ENCODE results near the gene RFFL.
"Not testable (repeated sequence)": the region's sequence is repeated elsewhere in the genome, so short reads cannot be mapped to it uniquely, and the experiment has no call there.

The RFFL gene

GRCh38 chr17:35046740-35047283 lies 16.7 kb downstream of the RFFL start:
- DNase-seq = no peak

DNA sequence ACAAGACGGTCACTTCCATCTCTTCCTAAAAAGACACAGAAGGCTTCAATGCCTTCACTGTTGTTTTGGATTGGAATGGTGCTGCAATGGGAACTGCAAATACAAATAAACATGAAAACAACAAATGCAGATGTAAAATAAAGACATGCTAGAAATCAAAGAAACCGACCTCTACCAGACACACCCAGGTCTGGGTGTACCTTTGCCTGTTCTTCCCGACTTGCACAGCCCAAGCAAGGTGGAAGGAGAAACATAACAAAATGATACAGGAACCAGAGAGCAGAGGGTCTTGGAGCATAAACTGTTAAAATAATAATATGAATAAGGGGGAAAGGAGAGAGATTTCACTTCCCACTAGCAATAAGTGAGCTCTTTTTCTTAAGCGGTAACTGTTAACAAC lies 17.3 kb downstream of the RFFL start:
- no peak for DNase-seq

DNA sequence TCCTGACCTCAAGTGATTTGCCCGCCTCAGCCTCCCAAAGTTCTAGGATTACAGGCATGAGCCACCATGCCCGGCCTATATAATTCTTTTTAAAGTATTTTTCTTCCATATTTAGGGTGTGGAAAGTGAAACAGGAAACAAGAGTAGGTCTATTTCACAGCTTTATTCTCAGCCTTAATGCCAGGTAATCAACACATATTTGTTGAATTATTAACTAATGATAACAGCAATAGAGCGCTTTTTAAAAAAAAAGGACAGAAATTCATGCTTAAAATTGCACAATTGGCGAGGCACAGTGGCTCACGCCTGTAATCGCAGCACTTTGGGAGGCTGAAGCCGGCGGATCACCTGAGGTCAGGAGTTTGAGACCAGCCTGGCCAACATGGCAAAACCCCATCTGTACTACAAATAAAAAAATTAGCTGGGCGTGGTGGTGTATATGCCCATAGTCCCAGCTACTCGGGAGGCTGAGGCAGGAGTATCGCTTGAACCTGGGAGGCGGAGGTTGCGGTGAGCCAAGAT lies 18.0 kb downstream of the RFFL start:
- not testable (repeated sequence) for DNase-seq

GRCh38 chr17:35044181-35044580 lies 19.3 kb downstream of the RFFL start:
- DNase-seq = no peak

- no peak for DNase-seq
Observed at GRCh38 chr17:35041390-35041789, 22.1 kb downstream of the RFFL start.

- no peak for DNase-seq
Observed at GRCh38 chr17:35038453-35038852, 25.1 kb downstream of the RFFL start.

DNA sequence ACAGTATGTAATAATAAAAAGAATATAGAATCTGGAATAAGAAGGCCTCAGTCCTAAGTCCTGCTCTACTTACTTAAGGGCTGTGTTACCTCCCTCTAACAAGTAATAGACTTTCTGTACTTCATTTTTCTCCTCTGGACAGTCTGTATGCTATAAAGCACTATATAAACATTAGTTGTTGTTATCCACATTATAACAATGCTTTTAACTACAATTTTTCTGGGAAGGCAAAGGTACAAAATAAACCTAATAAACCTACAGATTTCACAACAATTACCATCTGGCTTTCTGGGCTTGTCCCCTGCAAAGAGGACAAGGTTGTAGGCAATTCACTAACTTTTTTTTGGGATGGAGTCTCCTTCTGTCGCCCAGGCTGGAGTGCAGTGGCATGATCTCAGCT lies 32.7 kb downstream of the RFFL start:
- no peak for DNase-seq

DNA sequence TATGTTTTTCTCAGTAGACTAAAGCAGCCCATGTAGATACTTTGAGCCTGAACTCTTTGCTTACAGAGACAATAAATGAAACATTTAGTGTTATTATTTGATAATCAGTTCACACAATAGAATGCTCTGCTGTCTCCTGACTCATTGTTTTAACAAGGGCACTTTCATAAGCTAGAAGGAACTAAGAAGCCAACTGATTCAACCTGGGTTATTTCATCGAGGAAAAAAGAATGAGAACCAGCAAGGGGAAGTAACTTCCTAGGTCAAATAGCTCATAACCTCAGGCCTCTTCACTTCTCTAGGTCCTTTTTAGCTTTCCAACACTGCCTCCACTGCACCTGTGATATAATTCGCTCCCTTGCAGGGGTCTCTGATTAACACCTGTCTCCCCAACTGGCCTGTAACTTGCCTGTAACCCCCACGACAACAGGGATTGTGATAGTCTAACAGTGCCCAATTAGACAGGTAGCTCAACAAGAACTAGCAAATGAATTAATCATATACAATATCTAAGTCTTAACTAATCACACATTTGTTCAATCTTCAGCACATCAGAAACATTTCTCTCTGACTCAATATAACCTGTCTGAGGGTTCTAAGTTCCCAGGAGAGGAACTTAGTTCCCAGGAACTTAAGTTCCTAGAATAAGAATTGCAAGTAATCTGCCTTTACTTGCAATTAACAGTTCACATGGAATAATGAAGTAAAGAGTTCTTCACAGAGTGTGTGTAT lies 34.8 kb downstream of the RFFL start:
- DNase-seq = no peak

GRCh38 chr17:35028097-35028496 lies 35.4 kb downstream of the RFFL start:
- not testable (repeated sequence) for DNase-seq

- no peak for DNase-seq
Observed at GRCh38 chr17:35025541-35025940, 38.0 kb downstream of the RFFL start.

DNA sequence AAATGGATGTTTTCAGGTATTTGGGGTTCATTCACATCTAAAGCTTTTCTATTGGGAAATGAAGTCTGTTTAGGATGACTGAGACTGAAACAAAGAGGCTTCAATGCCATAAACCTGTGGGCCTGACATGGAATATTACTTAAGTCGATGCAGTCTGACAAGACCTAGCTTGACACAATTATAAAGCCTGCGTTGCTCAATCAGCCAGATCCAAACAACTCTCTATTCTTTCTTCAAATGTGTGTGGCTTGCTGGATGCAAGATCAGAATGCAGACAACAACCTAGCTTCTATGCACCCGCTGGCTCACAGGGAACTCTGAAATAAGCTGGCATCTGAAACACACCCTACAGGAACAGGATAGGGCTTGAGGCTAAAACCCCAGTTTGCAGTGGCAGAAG lies 40.0 kb downstream of the RFFL start:
- no peak for DNase-seq

DNA sequence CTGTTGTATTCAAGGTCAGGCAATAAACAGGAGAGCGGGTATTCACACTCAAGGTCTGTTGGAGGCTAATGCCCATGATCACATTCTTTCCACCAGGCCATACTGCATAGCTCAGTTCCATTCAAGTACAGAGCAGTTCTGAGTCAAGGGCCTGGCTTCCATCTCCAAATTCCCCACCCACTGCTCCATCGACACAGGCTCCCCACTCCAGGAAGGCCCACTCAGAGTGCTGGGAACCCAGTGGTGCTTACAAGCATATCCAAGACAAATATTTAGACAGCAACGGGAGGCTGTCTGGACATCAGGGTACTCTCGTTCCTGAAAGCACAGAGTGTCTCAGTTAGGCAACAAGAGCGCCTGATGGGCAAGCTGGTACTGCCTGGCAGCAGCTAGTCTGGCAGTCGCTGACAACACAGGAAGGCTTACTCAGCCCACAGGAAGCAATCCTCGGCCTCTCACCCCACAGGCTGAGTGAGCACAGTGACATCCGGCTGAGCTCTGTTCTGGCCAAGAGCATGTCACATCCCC lies 40.9 kb downstream of the RFFL start:
- no peak for DNase-seq

DNA sequence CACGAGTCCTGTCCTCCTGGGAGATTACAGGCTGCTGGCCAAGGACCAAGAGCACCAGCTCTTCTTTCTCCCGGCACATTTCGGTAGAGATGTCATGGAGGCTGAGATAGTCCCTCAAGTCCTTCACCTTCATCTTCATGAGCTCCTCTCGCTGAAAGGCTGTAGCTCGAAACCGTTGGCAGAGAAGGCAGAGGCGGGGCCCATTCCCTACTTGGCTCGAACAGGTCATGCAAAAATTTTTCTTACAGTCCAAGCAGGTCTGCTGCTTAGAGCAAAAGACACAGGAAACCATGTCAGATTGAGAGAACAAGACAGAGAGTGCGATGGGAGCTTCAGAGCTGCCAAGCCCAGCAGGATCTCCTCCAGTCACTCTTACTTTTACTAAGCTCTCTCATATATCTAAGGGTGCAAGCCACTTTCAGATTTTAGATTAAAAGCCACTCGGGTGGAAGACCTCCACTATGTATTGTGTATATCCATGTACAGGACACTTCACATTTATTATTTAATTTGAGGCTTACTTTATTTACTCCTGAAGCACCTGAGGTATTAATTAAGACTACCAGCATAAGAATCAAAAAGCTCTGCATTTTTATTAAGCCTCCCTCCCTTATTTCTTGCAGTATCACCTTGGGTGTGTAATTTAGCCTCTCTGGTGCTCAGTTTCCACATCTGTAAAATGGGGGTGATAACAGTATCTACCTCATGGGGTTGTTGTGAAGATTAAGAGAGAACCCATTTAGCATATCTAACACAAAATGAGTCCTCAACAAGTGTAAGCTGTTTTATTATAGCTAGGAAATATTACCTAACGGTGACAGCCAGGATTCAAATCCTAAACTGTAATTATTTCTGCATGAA lies 41.8 kb downstream of the RFFL start:
- DNase-seq = no peak

- DNase-seq = no peak
Observed at GRCh38 chr17:35019386-35020179, 43.9 kb downstream of the RFFL start.

DNA sequence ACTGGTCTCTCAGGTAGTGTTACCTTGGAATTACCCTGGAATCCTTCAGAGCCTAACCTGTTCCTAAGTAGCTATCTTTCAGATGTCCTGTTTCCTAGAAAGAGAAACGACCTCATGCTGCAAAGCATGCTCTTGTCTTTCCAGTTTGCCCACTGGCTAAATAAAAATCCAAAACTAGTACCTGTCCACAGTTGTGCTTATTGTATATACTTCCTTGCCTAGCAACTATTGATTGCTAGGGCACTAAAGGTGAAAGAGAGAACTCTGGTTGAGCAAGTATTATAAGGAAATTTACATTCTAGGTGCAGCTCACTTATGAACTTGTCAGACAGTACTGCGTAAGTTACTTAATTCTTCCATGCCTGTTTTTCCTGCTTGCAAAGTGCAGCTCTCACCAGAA lies 44.7 kb downstream of the RFFL start:
- no peak for DNase-seq

- DNase-seq = no peak
Observed at GRCh38 chr17:35017021-35017420, 46.5 kb downstream of the RFFL start.

- DNase-seq = no peak
Observed at GRCh38 chr17:35016369-35016768, 47.1 kb downstream of the RFFL start.

- DNase-seq = no peak
Observed at GRCh38 chr17:35011671-35012216, 51.8 kb downstream of the RFFL start.

DNA sequence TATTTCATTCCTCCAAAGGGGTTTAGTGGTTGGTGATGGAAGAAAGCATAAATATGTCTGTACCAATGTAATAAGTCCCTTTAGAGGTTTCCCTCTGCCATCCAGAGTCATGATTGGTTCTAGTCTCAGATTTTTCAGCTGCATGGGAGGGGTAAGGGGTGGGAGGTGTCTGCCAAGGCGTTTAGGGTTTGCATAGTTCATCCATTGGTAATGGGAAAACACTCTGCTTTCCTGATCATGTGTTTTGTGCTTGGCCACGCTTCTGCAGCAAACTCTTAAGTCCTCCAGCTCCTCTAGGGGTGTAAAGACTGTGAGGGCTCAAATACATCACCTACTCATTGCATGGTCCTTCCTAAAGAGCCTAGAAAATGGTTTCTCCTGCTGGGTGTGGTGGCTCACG lies 53.4 kb downstream of the RFFL start:
- DNase-seq = no peak

DNA sequence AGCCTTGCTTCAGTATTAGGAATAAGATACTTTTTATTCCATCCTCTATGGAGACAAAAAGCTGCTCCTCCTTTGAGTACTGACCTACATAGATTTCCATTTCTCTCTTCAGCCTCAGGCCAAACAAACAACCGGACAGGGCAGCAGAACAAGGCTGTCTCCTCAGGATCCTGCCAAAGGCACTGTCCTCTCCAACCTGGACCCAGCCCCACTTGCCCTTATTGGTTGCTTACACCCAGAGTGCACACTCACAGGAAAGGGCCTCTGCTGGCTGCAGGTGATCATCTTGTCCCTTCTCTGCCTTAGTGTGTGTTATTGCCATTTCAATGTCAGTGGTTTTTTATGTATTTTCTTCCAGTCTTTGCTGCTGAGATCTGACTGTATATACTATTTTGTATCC lies 56.5 kb downstream of the RFFL start:
- DNase-seq = no peak

DNA sequence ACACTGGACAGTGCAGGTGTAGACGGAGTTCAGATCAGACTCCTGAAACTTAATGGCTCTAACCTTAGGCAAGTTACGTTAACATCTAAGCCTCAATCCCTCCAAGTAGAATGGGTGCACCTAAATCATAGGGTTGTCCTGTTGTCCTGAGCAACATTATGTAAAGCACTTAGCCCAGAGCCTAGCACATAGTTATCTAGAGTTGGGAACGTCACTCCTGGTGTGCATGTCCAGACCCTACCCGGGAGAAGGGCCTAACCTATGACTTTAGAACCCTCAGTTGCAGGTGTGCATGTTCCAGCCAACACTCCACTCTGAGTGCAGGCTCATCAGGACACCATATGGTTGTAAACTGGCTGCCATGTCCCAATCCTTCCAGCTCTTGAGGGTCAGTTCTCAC lies 57.2 kb downstream of the RFFL start:
- no peak for DNase-seq

DNA sequence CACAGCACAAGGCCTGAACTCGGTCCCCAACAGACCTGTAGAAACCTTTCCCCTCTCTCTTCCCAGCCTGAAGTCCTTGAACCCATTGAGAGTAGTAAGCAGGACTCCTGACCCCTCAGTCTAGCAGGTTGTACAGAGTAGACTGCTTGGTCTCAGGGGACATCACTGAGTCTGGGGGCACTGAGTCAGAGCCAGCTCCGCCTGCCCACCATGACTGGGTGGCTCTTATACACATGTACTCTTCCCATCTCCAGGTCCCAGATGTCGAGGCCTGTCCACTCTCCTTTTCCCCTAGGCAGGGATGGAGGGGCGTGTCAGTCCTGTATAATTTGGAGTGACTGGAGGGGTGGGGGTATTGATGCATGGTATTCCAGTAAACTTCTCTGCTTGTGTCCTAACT lies 59.7 kb downstream of the RFFL start:
- no peak for DNase-seq

Measured in NCI-H1930 (cell line).